PC-3 (cell line): ENCODE measurements around the gene USP17L27.
"Not testable (repeated sequence)": the region's sequence is repeated elsewhere in the genome, so short reads cannot be mapped to it uniquely, and the experiment has no call there.

ENCODE experiments used
- CTCF ChIP-seq: fragments of 300-600 bp; sonication (generic); conservative IDR thresholded peaks from 2 replicates; pipeline ENCODE4 v1.5.1; 2017; ENCODE audit warnings: antibody characterized with exemption, low read depth, mild to moderate bottlenecking, low read length
- EZH2 ChIP-seq: fragments of 300-600 bp; sonication (generic); IDR thresholded peaks from one replicate; pipeline ENCODE4 v1.6.1; 2017; ENCODE audit warnings: antibody characterized with exemption, mild to moderate bottlenecking, low read length; ENCODE audit not compliant: unreplicated experiment
- EZH2phosphoT487 ChIP-seq: fragments of 300-600 bp; sonication (generic); IDR thresholded peaks from 2 replicates; pipeline ENCODE4 v1.6.1; 2018; ENCODE audit warnings: mild to moderate bottlenecking, antibody characterized with exemption, low read length, borderline replicate concordance

- TF ChIP-seq CTCF, EZH2, EZH2phosphoT487: not testable (repeated sequence)
These were observed 4.6 kb downstream of the USP17L27 start, which contains the start of gene USP17L28 for GRCh38 chr4:9348593-9348992.
